Uterine smooth muscle cell (primary cell): ENCODE data around the gene CARNS1. TPM values are rescaled to one million over a fixed set of nuclear protein-coding genes. Genes with fewer than 3 reads are reported as not detected.

ENCODE experiments used
- total RNA-seq: library from RNA; depleted of rRNA; stranded (reverse); fragments of >200 nt; gene quantifications from 2 replicates; pipeline ENCODE4 v1.2.3, GENCODE V29; 2014

Gene CARNS1, protein sequence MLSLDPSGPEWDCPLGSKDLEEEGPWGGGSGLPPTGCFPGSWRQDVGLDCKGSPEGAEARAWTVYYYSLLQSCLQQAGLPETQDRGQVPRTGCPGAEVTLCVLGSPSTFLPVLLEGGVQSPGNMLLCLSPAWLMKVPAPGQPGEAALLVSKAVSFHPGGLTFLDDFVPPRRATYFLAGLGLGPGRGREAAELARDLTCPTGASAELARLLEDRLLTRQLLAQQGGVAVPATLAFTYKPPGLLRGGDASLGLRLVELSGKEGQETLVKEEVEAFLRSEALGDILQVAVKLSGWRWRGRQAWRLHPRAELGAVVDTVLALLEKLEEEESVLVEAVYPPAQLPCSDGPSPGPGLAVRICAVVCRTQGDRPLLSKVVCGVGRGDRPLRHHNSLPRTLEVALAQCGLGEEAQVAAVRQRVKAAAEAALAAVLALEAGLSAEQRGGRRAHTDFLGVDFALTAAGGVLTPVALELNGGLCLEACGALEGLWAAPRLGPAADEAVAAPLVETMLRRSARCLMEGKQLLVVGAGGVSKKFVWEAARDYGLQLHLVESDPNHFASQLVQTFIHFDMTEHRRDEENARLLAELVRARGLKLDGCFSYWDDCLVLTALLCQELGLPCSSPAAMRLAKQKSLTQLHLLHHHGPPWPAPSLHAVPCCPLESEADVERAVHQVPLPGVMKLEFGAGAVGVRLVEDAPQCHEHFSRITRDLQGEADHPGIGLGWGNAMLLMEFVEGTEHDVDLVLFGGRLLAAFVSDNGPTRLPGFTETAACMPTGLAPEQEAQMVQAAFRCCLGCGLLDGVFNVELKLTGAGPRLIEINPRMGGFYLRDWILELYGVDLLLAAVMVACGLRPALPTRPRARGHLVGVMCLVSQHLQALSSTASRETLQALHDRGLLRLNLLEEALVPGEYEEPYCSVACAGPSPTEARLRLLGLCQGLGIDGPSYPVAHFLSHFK
- total RNA-seq, result under 0.01 and 0.12 TPM in 2 replicates

GRCh38 chr11:67415501-67416304 lies at the start of gene CARNS1:
Gene CARNS1, plus strand, starts transcription at chr11:67415678. Its CDS starts 522 bp downstream, at chr11:67416200.

GRCh38 chr11:67372993-67373647 lies 42.4 kb upstream of the CARNS1 start, which contains the start of gene CLCF1:
Gene CLCF1, minus strand, starts transcription at chr11:67373598. Its CDS starts 59 bp downstream, at chr11:67373539.

GRCh38 chr11:67391304-67392182 lies 23.9 kb upstream of the CARNS1 start, which contains the start of gene RAD9A:
Gene RAD9A, plus strand, starts transcription at chr11:67391986. Its CDS starts 59 bp downstream, at chr11:67392045.

DNA sequence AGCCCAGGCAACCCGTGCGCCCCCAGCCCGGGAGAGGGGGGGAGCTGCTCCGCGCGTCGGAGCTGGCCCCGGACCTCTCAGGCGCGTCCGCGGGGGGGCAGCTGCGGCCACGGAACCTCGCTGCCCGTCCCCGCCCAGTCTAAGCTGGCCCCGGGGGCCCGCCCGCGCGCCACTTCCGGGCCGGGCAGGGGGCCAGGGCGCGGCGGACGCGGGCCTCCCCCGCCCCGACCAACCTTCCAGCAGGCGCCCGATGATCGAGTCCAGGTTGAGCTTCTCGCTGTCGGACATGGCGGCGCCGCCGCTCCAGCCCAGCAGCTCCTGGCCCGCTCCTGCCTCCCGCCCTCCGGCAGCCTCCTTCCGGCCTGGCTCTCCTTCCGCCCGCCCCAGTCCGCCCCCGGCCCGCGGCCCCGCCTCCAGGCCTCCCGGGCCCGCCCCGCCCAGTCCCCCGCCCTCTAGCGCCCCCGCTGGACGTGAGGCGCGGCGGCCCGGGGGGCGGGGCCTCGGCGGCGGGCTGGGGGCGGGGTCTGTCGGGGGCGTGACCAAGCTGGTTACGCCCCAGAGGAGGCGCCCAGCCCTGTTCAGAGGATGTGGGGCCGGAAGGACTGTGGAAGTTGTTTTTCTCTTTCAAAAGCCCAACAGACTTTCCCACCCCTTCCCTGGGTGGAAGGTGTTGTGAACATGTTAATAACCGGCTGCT lies 13.8 kb upstream of the CARNS1 start, which contains the start of gene PPP1CA:
Gene PPP1CA (minus strand): TSS at position 364 of the 697 bp plus-strand sequence. CDS start 76 bp downstream, at position 288.

DNA sequence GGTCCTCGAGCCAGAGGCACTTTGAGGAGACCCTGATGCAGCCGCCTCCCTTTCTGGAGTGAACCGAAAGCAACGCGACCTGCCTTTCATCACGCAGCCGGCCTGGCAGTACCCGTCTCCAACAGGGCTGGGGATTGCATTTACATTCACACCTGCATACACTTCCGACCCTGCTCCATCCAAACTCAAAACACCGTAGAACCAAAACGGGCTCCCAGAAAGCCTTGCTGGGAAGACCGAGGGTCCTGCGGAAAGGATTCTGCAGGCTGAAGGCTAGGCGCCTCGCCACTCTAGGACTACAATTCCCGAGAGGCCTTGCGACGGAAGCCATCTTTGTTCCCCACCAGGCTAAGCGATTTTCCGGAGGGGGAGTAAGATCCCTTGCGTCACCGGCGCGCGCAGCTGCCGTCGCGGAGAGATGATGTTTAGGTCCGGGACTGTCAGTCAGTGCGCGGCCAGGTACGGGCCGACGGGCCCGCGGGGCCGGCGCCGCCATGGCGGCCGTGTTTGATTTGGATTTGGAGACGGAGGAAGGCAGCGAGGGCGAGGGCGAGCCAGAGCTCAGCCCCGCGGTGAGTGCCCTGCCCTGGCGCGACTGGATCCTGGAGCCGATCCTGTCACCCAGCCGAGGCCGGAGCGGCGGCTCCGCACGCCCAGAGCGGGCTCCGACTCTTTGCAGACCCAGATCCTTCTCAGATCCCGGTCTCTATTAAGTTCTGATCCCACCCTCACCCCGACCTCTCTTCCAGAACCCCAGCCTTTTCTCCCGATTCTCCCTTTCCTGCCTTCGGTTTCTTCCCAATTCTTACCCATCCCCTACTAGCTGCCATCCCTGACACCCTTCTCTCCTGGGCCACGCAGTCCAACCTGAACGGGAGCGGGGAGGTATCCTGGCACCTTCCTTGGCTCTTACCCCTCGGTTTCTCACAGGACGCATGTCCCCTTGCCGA lies 12.8 kb downstream of the CARNS1 start, which contains the start of gene RPS6KB2:
Gene RPS6KB2 (plus strand): TSS at position 443 of the 950 bp plus-strand sequence. CDS start 52 bp downstream, at position 495.

GRCh38 chr11:67437082-67437808 lies 21.8 kb downstream of the CARNS1 start, which contains the start of gene PTPRCAP:
Gene PTPRCAP, minus strand, starts transcription at chr11:67437682. Its CDS starts 63 bp downstream, at chr11:67437619.

GRCh38 chr11:67452141-67452952 lies 36.9 kb downstream of the CARNS1 start, which contains the start of gene GPR152:
Gene GPR152, minus strand, starts transcription at chr11:67452729. Its CDS starts 5 bp downstream, at chr11:67452724.

DNA sequence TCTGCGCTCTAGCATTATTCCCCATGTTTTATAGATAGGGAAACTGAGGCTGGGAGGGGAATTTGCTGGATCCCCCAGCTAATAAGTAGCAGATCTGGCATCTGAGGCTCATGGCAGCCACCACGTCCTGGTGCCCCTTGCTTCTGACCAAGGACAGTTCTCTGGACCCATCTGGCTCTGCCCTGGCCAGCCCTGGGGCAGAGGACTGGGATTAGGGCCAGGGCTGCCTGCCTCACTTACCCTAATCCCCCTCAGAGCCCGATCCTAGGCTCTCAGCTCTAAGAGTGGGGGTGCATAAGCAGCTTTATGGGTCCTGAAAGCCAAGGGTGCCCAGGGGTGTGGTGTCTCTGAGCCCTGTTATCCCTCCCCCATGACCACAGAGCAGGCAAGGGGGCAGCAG lies 39.6 kb downstream of the CARNS1 start, which contains the start of gene CABP4:
Gene CABP4 (plus strand): TSS at position 301 of the 400 bp plus-strand sequence. CDS start 70 bp downstream, at position 371.

DNA sequence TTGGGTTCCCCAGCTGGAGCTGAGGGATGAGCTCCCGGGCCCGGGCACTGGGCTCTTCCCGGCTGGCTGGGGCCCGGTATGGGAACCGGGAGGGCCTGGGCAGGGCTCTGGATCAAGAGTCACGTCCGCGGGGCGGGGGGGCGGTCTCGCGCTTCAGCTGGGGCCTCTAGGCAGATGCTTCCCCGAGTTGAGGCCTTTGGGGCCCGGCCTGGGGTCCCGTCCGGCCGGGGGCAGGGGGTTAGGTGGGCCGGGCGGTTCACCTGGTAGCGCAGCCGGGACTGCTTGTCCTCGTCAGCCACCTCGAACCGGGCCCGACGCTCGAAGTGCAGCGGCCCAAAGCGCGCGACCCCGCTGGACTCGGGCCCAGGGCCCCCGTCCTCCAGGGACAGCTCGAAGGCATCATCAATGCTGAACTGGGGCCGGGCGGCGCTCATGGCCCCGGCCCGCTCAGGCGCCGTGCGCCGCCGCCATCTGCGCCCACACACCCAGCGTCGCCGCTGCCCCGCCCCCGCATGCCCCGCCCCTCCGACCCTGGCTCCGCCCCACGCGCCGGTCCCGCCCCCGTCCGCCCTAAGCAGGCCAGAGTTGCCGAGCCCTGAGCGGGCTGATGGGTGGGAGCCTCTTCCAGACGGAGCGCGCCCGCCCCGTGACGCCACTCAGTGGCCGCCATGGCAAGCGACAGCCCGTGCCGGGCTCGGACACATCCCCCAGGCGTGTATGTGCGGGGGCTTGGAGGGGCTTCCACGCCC lies 53.5 kb downstream of the CARNS1 start, which contains the start of gene TMEM134:
Gene TMEM134 (minus strand): TSS at position 493 of the 749 bp plus-strand sequence. CDS start 59 bp downstream, at position 434.

Other genes starting within 250 kb of the CARNS1 start
- 34.7 and 37.3 TPM in 2 replicates for gene GRK2, start 149.2 kb upstream of the CARNS1 start, total RNA-seq
- gene ANKRD13D, start 126.4 kb upstream of the CARNS1 start, total RNA-seq, result 30.0 and 34.2 TPM in 2 replicates
- gene SSH3, start 112.1 kb upstream of the CARNS1 start, total RNA-seq, result 14.3 and 15.6 TPM in 2 replicates
- gene POLD4, start 62.1 kb upstream of the CARNS1 start, total RNA-seq, result 31.8 and 50.0 TPM in 2 replicates
- 2.8 and 3.9 TPM in 2 replicates for gene CLCF1, start 42.1 kb upstream of the CARNS1 start, total RNA-seq
- gene RAD9A, start 23.7 kb upstream of the CARNS1 start, total RNA-seq, result 7.3 and 7.6 TPM in 2 replicates
- gene PPP1CA, start 13.8 kb upstream of the CARNS1 start, total RNA-seq, result 159 and 215 TPM in 2 replicates
- gene TBC1D10C, start 11.6 kb upstream of the CARNS1 start, total RNA-seq, result not detected in 2 replicates
- 37.1 and 68.3 TPM in 2 replicates for gene RPS6KB2, start 12.8 kb downstream of the CARNS1 start, total RNA-seq
- 0.44 and 0.62 TPM in 2 replicates for gene PTPRCAP, start 22.0 kb downstream of the CARNS1 start, total RNA-seq
- gene CORO1B, start 27.8 kb downstream of the CARNS1 start, total RNA-seq, result 110 and 138 TPM in 2 replicates
- not detected in 2 replicates for gene GPR152, start 37.1 kb downstream of the CARNS1 start, total RNA-seq
- gene CABP4, start 39.7 kb downstream of the CARNS1 start, total RNA-seq, result not detected in 2 replicates
- 28.4 and 30.1 TPM in 2 replicates for gene TMEM134, start 53.6 kb downstream of the CARNS1 start, total RNA-seq
- gene AIP, start 67.3 kb downstream of the CARNS1 start, total RNA-seq, result 63.2 and 102 TPM in 2 replicates
- 12.1 and 16.5 TPM in 2 replicates for gene PITPNM1, start 89.7 kb downstream of the CARNS1 start, total RNA-seq
- 14.7 and 30.4 TPM in 2 replicates for gene CDK2AP2, start 92.5 kb downstream of the CARNS1 start, total RNA-seq
- gene CABP2, start 107.8 kb downstream of the CARNS1 start, total RNA-seq, result not detected in 2 replicates
- gene GSTP1, start 168.1 kb downstream of the CARNS1 start, total RNA-seq, result 596 and 840 TPM in 2 replicates
- gene NDUFV1, start 191.3 kb downstream of the CARNS1 start, total RNA-seq, result 168 and 191 TPM in 2 replicates
- 7.5 and 8.7 TPM in 2 replicates for gene NUDT8, start 214.3 kb downstream of the CARNS1 start, total RNA-seq
- not detected in 2 replicates for gene TBX10, start 224.1 kb downstream of the CARNS1 start, total RNA-seq
- gene ACY3, start 235.1 kb downstream of the CARNS1 start, total RNA-seq, result not detected in 2 replicates